Measurements from ENCODE around the gene MSRB3. TPM values are rescaled to one million over a fixed set of nuclear protein-coding genes. Genes with fewer than 3 reads are reported as not detected.
A peak's percentile ranks its signal among the peaks of the same experiment; 100 is the strongest.

The MSRB3 gene
- total and polyA plus RNA-seq, 10 donors = 4.3 to 64.4 (median 19.7) TPM

- no peak for TF ChIP-seq CTCF (IDR thresholded peaks at IDR 0.05 in 8 of 11, conservative IDR thresholded peaks at IDR 0.05 in 3 of 11)
- no peak for TF ChIP-seq POLR2AphosphoS5 (IDR thresholded peaks at IDR 0.05)
- no peak for TF ChIP-seq POLR2A (IDR thresholded peaks at IDR 0.05)
- no peak overlapping the region for H3K27ac ChIP-seq
- intact Hi-C loops (cut with DNase I; ENCODE audit: low total_unique reads) = no loop called here
- peaks cover 0 to 26% (median 7%) of the 10 kb centered on the region in 6 donors for H3K4me1 ChIP-seq
- H3K9me3 ChIP-seq = no peaks in the 10 kb centered on the region
- H3K4me3 ChIP-seq = no peak overlapping the region
- no peaks in the 10 kb centered on the region for H3K36me3 ChIP-seq
- WGBS, 5 donors = 25 to 66% (median 38%) methylated on average over 1 of the region's 1 CpG
- DNase-seq = no peak
- no peaks in the 10 kb centered on the region for H3K27me3 ChIP-seq (replicated peaks in 1 of 7)
These were observed 215.4 kb downstream of the MSRB3 start for GRCh38 chr12:65493913-65494245.

DNA sequence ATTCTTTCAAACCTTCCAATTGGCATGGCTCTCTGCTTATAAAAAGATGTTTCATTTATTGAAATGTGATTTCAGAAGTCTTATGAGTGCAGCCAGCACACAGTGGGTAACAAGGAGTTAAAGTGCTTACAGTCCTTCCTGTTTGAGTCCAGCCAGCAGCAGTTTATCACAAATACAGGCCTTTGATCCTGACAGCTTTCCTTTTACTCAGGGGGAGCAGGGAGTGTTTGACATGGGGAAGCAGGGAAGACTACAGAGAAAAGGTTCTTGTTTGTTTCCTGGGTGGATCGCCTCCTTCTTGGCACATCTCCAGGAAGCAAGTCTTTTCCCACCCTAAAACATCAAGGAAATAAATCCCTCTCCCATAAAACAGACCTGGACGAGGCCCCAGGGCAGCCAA is 216.1 kb downstream of the MSRB3 start:
- 39 to 69% (median 59%) methylated on average over 2 of the region's 2 CpGs for WGBS, 5 donors
- Histone ChIP-seq H3K4me1 (peaks cover 0 to 26% (median 7%) of the 10 kb centered on the region in 6 donors), H3K9me3 (no peaks in the 10 kb centered on the region), H3K36me3 (no peaks in the 10 kb centered on the region), H3K27ac (no peak overlapping the region), H3K4me3 (no peak overlapping the region), H3K27me3 (replicated peaks in 1 of 7) (no peaks in the 10 kb centered on the region)
- no peak for TF ChIP-seq POLR2A (IDR thresholded peaks at IDR 0.05)
- TF ChIP-seq POLR2AphosphoS5 (IDR thresholded peaks at IDR 0.05) = no peak
- TF ChIP-seq CTCF (IDR thresholded peaks at IDR 0.05 in 8 of 11, conservative IDR thresholded peaks at IDR 0.05 in 3 of 11) = no peak
- no peak for DNase-seq
- intact Hi-C loops (cut with DNase I; ENCODE audit: low total_unique reads) = no loop called here

- 30 to 69% (median 48%) methylated on average over 2 of the region's 2 CpGs for WGBS, 5 donors
- intact Hi-C loops (cut with DNase I; ENCODE audit: low total_unique reads) = no loop called here
- H3K36me3 ChIP-seq = no peaks in the 10 kb centered on the region
These were observed 216.8 kb downstream of the MSRB3 start for GRCh38 chr12:65495233-65495632.

DNA sequence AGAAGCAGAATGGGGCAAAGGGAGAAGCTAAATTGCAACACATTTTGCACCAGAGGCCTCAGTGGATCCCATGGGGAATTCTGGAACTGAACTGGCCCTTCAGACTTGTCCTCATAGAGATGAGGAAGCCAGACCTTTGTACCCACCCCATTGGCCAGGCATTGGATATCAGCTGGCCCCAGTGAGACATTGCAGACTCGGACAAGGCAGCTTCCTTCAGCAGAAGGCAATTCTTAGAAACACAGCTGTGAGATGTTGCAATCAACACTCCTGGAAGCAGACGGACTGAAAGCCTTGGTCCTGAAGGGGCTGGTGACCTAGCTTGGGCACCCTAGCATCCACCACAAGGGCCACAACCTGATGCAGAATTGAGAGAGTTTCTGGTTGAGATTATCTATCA is 218.1 kb downstream of the MSRB3 start:
- Histone ChIP-seq H3K4me1 (peaks cover 0 to 26% (median 7%) of the 10 kb centered on the region in 6 donors), H3K9me3 (no peaks in the 10 kb centered on the region), H3K27me3 (replicated peaks in 1 of 7) (peaks cover 0 to 10% (median 0%) of the 10 kb centered on the region in 7 donors), H3K27ac (no peak overlapping the region), H3K4me3 (no peak overlapping the region), H3K36me3 (no peaks in the 10 kb centered on the region)
- TF ChIP-seq POLR2A (IDR thresholded peaks at IDR 0.05) = no peak
- TF ChIP-seq POLR2AphosphoS5 (IDR thresholded peaks at IDR 0.05) = no peak
- TF ChIP-seq CTCF (IDR thresholded peaks at IDR 0.05 in 8 of 11, conservative IDR thresholded peaks at IDR 0.05 in 3 of 11) = no peak
- no peak for DNase-seq
- intact Hi-C loops (cut with DNase I; ENCODE audit: low total_unique reads) = no loop called here
- WGBS, 5 donors = 22 to 54% (median 31%) methylated on average over 2 of the region's 2 CpGs

More at GRCh38 chr12:65495233-65495632, 216.8 kb downstream of the MSRB3 start:
- Histone ChIP-seq H3K4me1 (peaks cover 0 to 26% (median 7%) of the 10 kb centered on the region in 6 donors), H3K27me3 (replicated peaks in 1 of 7) (peaks cover 0 to under 1% (median 0%) of the 10 kb centered on the region in 7 donors), H3K4me3 (no peak overlapping the region), H3K9me3 (no peaks in the 10 kb centered on the region), H3K27ac (no peak overlapping the region)
- TF ChIP-seq POLR2A (IDR thresholded peaks at IDR 0.05) (no peak), POLR2AphosphoS5 (IDR thresholded peaks at IDR 0.05) (no peak)
- DNase-seq = no peak

DNA sequence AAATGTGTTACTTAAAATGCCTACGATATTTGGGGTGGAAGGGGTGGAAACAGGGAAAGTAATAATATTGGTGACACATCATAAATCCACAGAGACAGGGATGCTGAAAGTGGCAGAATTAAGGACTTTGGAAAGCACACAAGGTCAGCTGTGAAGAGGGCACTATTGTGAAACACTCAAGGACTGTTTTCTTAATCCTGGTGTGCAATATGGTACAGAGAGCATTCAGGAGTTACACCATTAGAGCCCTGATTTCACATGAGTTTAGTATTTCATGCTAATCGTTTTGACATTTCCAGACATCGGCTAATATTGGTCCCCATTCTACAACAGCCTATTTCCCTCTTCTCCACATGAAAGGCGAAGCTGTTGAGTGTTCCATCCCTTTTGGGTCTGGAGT is 219.2 kb downstream of the MSRB3 start:
- Histone ChIP-seq H3K27me3 (replicated peaks in 1 of 7) (peaks cover 0 to 10% (median 0%) of the 10 kb centered on the region in 7 donors), H3K4me1 (peaks cover 0 to 26% (median 7%) of the 10 kb centered on the region in 6 donors), H3K36me3 (no peaks in the 10 kb centered on the region), H3K9me3 (no peaks in the 10 kb centered on the region), H3K27ac (peak overlapping the region in 1 of 8 donors; percentile 36), H3K4me3 (no peak overlapping the region)
- 47 to 64% (median 53%) methylated on average over 4 of the region's 4 CpGs for WGBS, 5 donors
- no peak for DNase-seq
- intact Hi-C loops (cut with DNase I; ENCODE audit: low total_unique reads) = no loop called here
- TF ChIP-seq CTCF (IDR thresholded peaks at IDR 0.05 in 8 of 11, conservative IDR thresholded peaks at IDR 0.05 in 3 of 11) = no peak
- no peak for TF ChIP-seq POLR2AphosphoS5 (IDR thresholded peaks at IDR 0.05)
